Muscle layer of colon (tissue), 2 donors: Measurements from ENCODE around the gene KMT2B.
"Not testable (repeated sequence)": the region's sequence is repeated elsewhere in the genome, so short reads cannot be mapped to it uniquely, and the experiment has no call there.

ENCODE experiments used
- H3K27ac ChIP-seq: one replicate; pipeline ENCODE4 v1.7.0; 2013; ENCODE audit warnings: low read depth, mild to moderate bottlenecking, low read length, moderate library complexity
- H3K27me3 ChIP-seq, 2 donors: one replicate each; pipeline ENCODE4 v1.7.0; 2013; ENCODE audit warnings: low read length in 2 of 2, mild to moderate bottlenecking in 2 of 2; ENCODE audit not compliant: insufficient read depth in 2 of 2, control insufficient read depth in 1 of 2
- H3K36me3 ChIP-seq: one replicate; pipeline ENCODE4 v1.7.0; 2013; ENCODE audit warnings: mild to moderate bottlenecking, low read length; ENCODE audit not compliant: insufficient read depth
- H3K4me1 ChIP-seq: one replicate; pipeline ENCODE4 v1.7.0; 2013; ENCODE audit warnings: mild to moderate bottlenecking, low read length; ENCODE audit not compliant: insufficient read depth
- H3K4me3 ChIP-seq, 2 donors: one replicate each; pipeline ENCODE4 v1.7.0; 2013; ENCODE audit warnings: low read length in 2 of 2, low read depth in 1 of 2, mild to moderate bottlenecking in 1 of 2, moderate library complexity in 1 of 2
- H3K9ac ChIP-seq: one replicate; pipeline ENCODE4 v1.7.0; 2013; ENCODE audit warnings: low read length
- H3K9me3 ChIP-seq: one replicate; pipeline ENCODE4 v1.7.0; 2013; ENCODE audit warnings: mild to moderate bottlenecking, low read length
- donor health status: abdominal sarcoma.
- donor health status: Adenocarcinoma of cecum.

The KMT2B gene

GRCh38 chr19:35717665-35718344, at the start of gene KMT2B:
TSS of gene KMT2B (plus strand) at chr19:35718003. CDS start at chr19:35718019, 16 bp downstream.
- no peaks in the 10 kb centered on the region for H3K27me3 ChIP-seq
- peak within 1 kb of the TSS; percentile 90 for H3K27ac ChIP-seq
- H3K4me3 ChIP-seq: peak within 1 kb of the TSS; percentile 81 to 92
- peaks cover 23% of the 10 kb centered on the region for H3K36me3 ChIP-seq
- H3K9me3 ChIP-seq: no peaks in the 10 kb centered on the region
- H3K9ac ChIP-seq: peak within 1 kb of the TSS; percentile 68
- peaks cover 21% of the 10 kb centered on the region for H3K4me1 ChIP-seq

GRCh38 chr19:35669566-35669965, 48.2 kb upstream of the KMT2B start:
- Histone ChIP-seq H3K9me3 (no peaks in the 10 kb centered on the region), H3K4me3 (no peak overlapping the region), H3K9ac (no peak overlapping the region), H3K4me1 (no peaks in the 10 kb centered on the region), H3K27me3 (peaks cover 6 to 11% of the 10 kb centered on the region in 2 donors), H3K27ac (no peak overlapping the region), H3K36me3 (no peaks in the 10 kb centered on the region)

GRCh38 chr19:35669974-35670373, 47.8 kb upstream of the KMT2B start:
- H3K9me3 ChIP-seq: no peaks in the 10 kb centered on the region
- no peak overlapping the region for H3K27ac ChIP-seq
- no peak overlapping the region for H3K9ac ChIP-seq
- peaks cover 6 to 11% of the 10 kb centered on the region in 2 donors for H3K27me3 ChIP-seq
- H3K36me3 ChIP-seq: no peaks in the 10 kb centered on the region
- no peak overlapping the region for H3K4me3 ChIP-seq
- no peaks in the 10 kb centered on the region for H3K4me1 ChIP-seq

- no peaks in the 10 kb centered on the region for H3K9me3 ChIP-seq
- H3K27ac ChIP-seq: no peak overlapping the region
- H3K4me1 ChIP-seq: no peaks in the 10 kb centered on the region
- no peak overlapping the region for H3K4me3 ChIP-seq
- no peaks in the 10 kb centered on the region for H3K36me3 ChIP-seq
- peaks cover 6 to 11% of the 10 kb centered on the region in 2 donors for H3K27me3 ChIP-seq
- no peak overlapping the region for H3K9ac ChIP-seq
Measured at GRCh38 chr19:35670686-35671085, 47.1 kb upstream of the KMT2B start.

- peaks cover 6 to 14% of the 10 kb centered on the region in 2 donors for H3K27me3 ChIP-seq
- no peaks in the 10 kb centered on the region for H3K36me3 ChIP-seq
- H3K4me3 ChIP-seq: no peak overlapping the region
- H3K27ac ChIP-seq: no peak overlapping the region
- H3K9me3 ChIP-seq: no peaks in the 10 kb centered on the region
- no peak overlapping the region for H3K9ac ChIP-seq
- H3K4me1 ChIP-seq: no peaks in the 10 kb centered on the region
Measured at GRCh38 chr19:35671818-35672217, 46.0 kb upstream of the KMT2B start.

GRCh38 chr19:35673121-35673804, 44.5 kb upstream of the KMT2B start:
- Histone ChIP-seq H3K36me3 (no peaks in the 10 kb centered on the region), H3K4me3 (peak overlapping the region in 1 of 2 donors; percentile 18), H3K9me3 (no peaks in the 10 kb centered on the region), H3K27ac (no peak overlapping the region), H3K27me3 (peaks cover 6 to 14% of the 10 kb centered on the region in 2 donors), H3K4me1 (no peaks in the 10 kb centered on the region), H3K9ac (no peak overlapping the region)

GRCh38 chr19:35675589-35676140, 42.1 kb upstream of the KMT2B start:
- H3K4me3 ChIP-seq: no peak overlapping the region
- peaks cover 6 to 14% of the 10 kb centered on the region in 2 donors for H3K27me3 ChIP-seq
- H3K9ac ChIP-seq: no peak overlapping the region
- H3K9me3 ChIP-seq: no peaks in the 10 kb centered on the region
- no peaks in the 10 kb centered on the region for H3K36me3 ChIP-seq
- no peaks in the 10 kb centered on the region for H3K4me1 ChIP-seq
- no peak overlapping the region for H3K27ac ChIP-seq

- no peak overlapping the region for H3K27ac ChIP-seq
- H3K27me3 ChIP-seq: no peaks in the 10 kb centered on the region
- H3K4me1 ChIP-seq: no peaks in the 10 kb centered on the region
- H3K9ac ChIP-seq: no peak overlapping the region
- H3K36me3 ChIP-seq: no peaks in the 10 kb centered on the region
- H3K4me3 ChIP-seq: no peak overlapping the region
- no peaks in the 10 kb centered on the region for H3K9me3 ChIP-seq
Measured at GRCh38 chr19:35689836-35690235, 28.0 kb upstream of the KMT2B start.

- not testable (repeated sequence) for H3K4me3 ChIP-seq, H3K36me3 ChIP-seq, H3K4me1 ChIP-seq, H3K27me3 ChIP-seq, H3K9me3 ChIP-seq, H3K9ac ChIP-seq, H3K27ac ChIP-seq
Measured at GRCh38 chr19:35691106-35691505, 26.7 kb upstream of the KMT2B start.

GRCh38 chr19:35692010-35692409, 25.8 kb upstream of the KMT2B start:
- H3K9me3 ChIP-seq: no peaks in the 10 kb centered on the region

GRCh38 chr19:35693422-35693821, 24.4 kb upstream of the KMT2B start:
- Histone ChIP-seq H3K9ac (no peak overlapping the region), H3K4me3 (no peak overlapping the region)

More at GRCh38 chr19:35692010-35692409, 25.8 kb upstream of the KMT2B start:
- no peak overlapping the region for H3K4me3 ChIP-seq
- no peaks in the 10 kb centered on the region for H3K4me1 ChIP-seq
- H3K9ac ChIP-seq: no peak overlapping the region
- no peaks in the 10 kb centered on the region for H3K27me3 ChIP-seq
- no peaks in the 10 kb centered on the region for H3K36me3 ChIP-seq
- H3K27ac ChIP-seq: no peak overlapping the region

More at GRCh38 chr19:35693422-35693821, 24.4 kb upstream of the KMT2B start:
- Histone ChIP-seq H3K4me1 (no peaks in the 10 kb centered on the region), H3K27ac (no peak overlapping the region), H3K36me3 (no peaks in the 10 kb centered on the region), H3K27me3 (no peaks in the 10 kb centered on the region), H3K9me3 (no peaks in the 10 kb centered on the region)
